ENCODE measurements around the gene MMP24OS.

The MMP24OS gene

GRCh38 chr20:35277127-35277526 lies 795 bp downstream of the MMP24OS start:
- TF ChIP-seq CTCF (IDR thresholded peaks at IDR 0.05; ENCODE audit: borderline replicate concordance, insufficient read depth, low read depth, low read length): no peak
- peak overlapping the region; percentile 74 for H3K4me3 ChIP-seq (ENCODE audit: low read depth, low read length)

- peak overlapping the region; percentile 18 for H3K4me3 ChIP-seq (ENCODE audit: low read depth, low read length)
- no peak for TF ChIP-seq CTCF (IDR thresholded peaks at IDR 0.05; ENCODE audit: borderline replicate concordance, insufficient read depth, low read depth, low read length)
Measured at GRCh38 chr20:35276408-35276807, 1.5 kb downstream of the MMP24OS start.

GRCh38 chr20:35275741-35276251 lies 2.1 kb downstream of the MMP24OS start:
- TF ChIP-seq CTCF (IDR thresholded peaks at IDR 0.05; ENCODE audit: borderline replicate concordance, insufficient read depth, low read depth, low read length): no peak

GRCh38 chr20:35274172-35275092 lies 3.5 kb downstream of the MMP24OS start:
- TF ChIP-seq CTCF (IDR thresholded peaks at IDR 0.05; ENCODE audit: borderline replicate concordance, insufficient read depth, low read depth, low read length): no peak
- H3K4me3 ChIP-seq (ENCODE audit: low read depth, low read length): no peak overlapping the region

More at GRCh38 chr20:35275741-35276251, 2.1 kb downstream of the MMP24OS start:
- H3K4me3 ChIP-seq (ENCODE audit: low read depth, low read length): no peak overlapping the region

GRCh38 chr20:35273449-35274171 lies 4.3 kb downstream of the MMP24OS start:
- no peak for TF ChIP-seq CTCF (IDR thresholded peaks at IDR 0.05; ENCODE audit: borderline replicate concordance, insufficient read depth, low read depth, low read length)
- H3K4me3 ChIP-seq (ENCODE audit: low read depth, low read length): no peak overlapping the region

GRCh38 chr20:35271904-35272303 lies 6.0 kb downstream of the MMP24OS start:
- no peak for TF ChIP-seq CTCF (IDR thresholded peaks at IDR 0.05; ENCODE audit: borderline replicate concordance, insufficient read depth, low read depth, low read length)
- no peak overlapping the region for H3K4me3 ChIP-seq (ENCODE audit: low read depth, low read length)
